GM21360 (cell line): Measurements from ENCODE around the gene TSPAN17.

ENCODE experiments used
- ATAC-seq: cut with Tn5 transposase; IDR thresholded peaks from one replicate; pipeline ENCODE4 v1.9.1; 2021; ENCODE audit warnings: mild to moderate bottlenecking, moderate library complexity; ENCODE audit not compliant: unreplicated experiment

TSPAN17 gene

GRCh38 chr5:176639981-176640380 is 7.3 kb upstream of the TSPAN17 start:
- no peak for ATAC-seq

- no peak for ATAC-seq
These were observed 6.7 kb upstream of the TSPAN17 start for GRCh38 chr5:176640616-176641015.

- no peak for ATAC-seq
These were observed 4.4 kb upstream of the TSPAN17 start for GRCh38 chr5:176642675-176643490.

- ATAC-seq: no peak
These were observed 3.6 kb upstream of the TSPAN17 start for GRCh38 chr5:176643491-176644219.

- ATAC-seq: no peak
These were observed 3.0 kb upstream of the TSPAN17 start for GRCh38 chr5:176644294-176644693.

- no peak for ATAC-seq
These were observed 2.2 kb upstream of the TSPAN17 start for GRCh38 chr5:176644878-176645670.

GRCh38 chr5:176646049-176646706 is 1.1 kb upstream of the TSPAN17 start:
- no peak for ATAC-seq

- ATAC-seq: peak; percentile 2
These were observed 616 bp upstream of the TSPAN17 start for GRCh38 chr5:176646707-176647029.

GRCh38 chr5:176647843-176648473 is 674 bp downstream of the TSPAN17 start:
- ATAC-seq: no peak

GRCh38 chr5:176648474-176649194 is 1.4 kb downstream of the TSPAN17 start:
- no peak for ATAC-seq

GRCh38 chr5:176650354-176650884 is 3.1 kb downstream of the TSPAN17 start:
- no peak for ATAC-seq

- ATAC-seq: no peak
These were observed 4.2 kb downstream of the TSPAN17 start for GRCh38 chr5:176651472-176651980.

GRCh38 chr5:176652136-176652535 is 4.9 kb downstream of the TSPAN17 start:
- no peak for ATAC-seq

GRCh38 chr5:176653401-176654385 is 6.4 kb downstream of the TSPAN17 start:
- no peak for ATAC-seq

- no peak for ATAC-seq
These were observed 7.6 kb downstream of the TSPAN17 start for GRCh38 chr5:176654856-176655255.

GRCh38 chr5:176656467-176656990 is 9.2 kb downstream of the TSPAN17 start:
- ATAC-seq: no peak

- ATAC-seq: peak; percentile 41
These were observed 10.8 kb downstream of the TSPAN17 start for GRCh38 chr5:176658007-176658599.
